ENCODE measurements around the gene PARN.

DNA sequence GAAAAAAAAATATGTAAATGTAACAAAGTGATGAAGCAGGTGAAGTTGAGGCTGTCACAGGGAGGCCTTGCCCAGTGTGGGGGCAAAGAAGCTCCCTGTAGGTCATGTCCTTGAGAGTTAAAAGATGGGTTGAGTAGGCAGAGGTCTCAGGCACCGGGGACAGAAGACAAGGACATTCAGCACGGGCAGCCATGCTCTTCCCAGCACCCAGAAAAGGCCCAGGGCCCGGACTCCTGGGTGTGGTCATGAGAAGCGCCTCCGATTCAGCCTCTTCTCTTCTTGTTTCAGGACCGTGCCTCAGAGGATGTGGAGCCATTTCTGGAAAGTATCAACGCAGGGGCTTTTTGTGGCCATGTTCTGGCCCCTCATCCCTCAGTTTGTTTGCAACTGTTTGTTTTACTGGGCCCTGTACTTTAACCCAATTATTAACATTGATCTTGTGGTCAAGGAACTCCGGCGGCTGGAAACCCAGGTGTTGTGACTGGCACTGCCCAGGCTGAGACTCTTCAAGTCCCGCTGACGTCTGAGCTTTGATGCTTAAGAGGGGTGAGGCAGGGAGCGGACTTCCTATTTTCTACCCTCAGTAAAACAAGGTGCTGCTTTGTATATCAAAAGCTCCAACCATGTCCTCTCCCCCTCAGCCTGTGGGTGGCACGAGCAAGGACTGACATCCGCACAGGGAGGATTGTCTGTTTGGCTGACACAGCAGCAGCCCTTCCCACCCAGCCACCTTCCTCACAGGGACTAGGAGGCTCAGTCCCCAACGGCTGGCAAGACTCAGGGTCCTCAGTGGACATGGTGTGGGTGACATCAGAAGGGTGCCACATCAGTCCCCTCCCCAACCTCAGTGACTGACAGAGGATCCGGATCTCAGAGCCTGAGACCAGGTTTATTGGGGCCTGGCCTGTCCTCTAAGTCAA, 37.5 kb upstream of the PARN start:
- TF ChIP-seq, protein P1, sequence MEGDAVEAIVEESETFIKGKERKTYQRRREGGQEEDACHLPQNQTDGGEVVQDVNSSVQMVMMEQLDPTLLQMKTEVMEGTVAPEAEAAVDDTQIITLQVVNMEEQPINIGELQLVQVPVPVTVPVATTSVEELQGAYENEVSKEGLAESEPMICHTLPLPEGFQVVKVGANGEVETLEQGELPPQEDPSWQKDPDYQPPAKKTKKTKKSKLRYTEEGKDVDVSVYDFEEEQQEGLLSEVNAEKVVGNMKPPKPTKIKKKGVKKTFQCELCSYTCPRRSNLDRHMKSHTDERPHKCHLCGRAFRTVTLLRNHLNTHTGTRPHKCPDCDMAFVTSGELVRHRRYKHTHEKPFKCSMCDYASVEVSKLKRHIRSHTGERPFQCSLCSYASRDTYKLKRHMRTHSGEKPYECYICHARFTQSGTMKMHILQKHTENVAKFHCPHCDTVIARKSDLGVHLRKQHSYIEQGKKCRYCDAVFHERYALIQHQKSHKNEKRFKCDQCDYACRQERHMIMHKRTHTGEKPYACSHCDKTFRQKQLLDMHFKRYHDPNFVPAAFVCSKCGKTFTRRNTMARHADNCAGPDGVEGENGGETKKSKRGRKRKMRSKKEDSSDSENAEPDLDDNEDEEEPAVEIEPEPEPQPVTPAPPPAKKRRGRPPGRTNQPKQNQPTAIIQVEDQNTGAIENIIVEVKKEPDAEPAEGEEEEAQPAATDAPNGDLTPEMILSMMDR (IDR thresholded peaks at IDR 0.05): no peak
- no peak for TF ChIP-seq POLR2A (IDR thresholded peaks at IDR 0.05)

Measured in thyroid gland (tissue), 4 donors.